Measurements from ENCODE around the gene C14orf180. TPM values are rescaled to one million over a fixed set of nuclear protein-coding genes. Genes with fewer than 3 reads are reported as not detected.

Gene C14orf180
- total RNA-seq, 4 donors from 2014 or later, result 0.13 to 1.5 (median 0.53) TPM

GRCh38 chr14:104536942-104537612 lies 42.5 kb upstream of the C14orf180 start:
- Histone ChIP-seq H3K27ac (no peak overlapping the region), H3K4me1 (no peaks in the 10 kb centered on the region), H3K27me3 (no peaks in the 10 kb centered on the region), H3K4me3 (replicated peaks in 1 of 3) (no peak overlapping the region), H3K36me3 (no peaks in the 10 kb centered on the region), H3K9me3 (no peaks in the 10 kb centered on the region)
- no peak for TF ChIP-seq CTCF (IDR thresholded peaks at IDR 0.05)
- TF ChIP-seq POLR2A (IDR thresholded peaks at IDR 0.05), result no peak
- peak in 1 of 2 donors; percentile 9 for DNase-seq
- 37 to 38% methylated on average over 8 of the region's 8 CpGs for WGBS, 2 donors
- intact Hi-C loops (cut with DNase I), result no loop called here

- intact Hi-C loops (cut with DNase I), result no loop called here
- no peak for TF ChIP-seq POLR2A (IDR thresholded peaks at IDR 0.05)
- TF ChIP-seq CTCF (IDR thresholded peaks at IDR 0.05), result no peak
- WGBS, 2 donors, result 46 to 59% methylated on average over 3 of the region's 3 CpGs
Observed at GRCh38 chr14:104537613-104537988, 42.0 kb upstream of the C14orf180 start.

GRCh38 chr14:104541905-104542465 lies 37.6 kb upstream of the C14orf180 start:
- Histone ChIP-seq H3K9me3 (no peaks in the 10 kb centered on the region), H3K36me3 (no peaks in the 10 kb centered on the region), H3K4me1 (no peaks in the 10 kb centered on the region), H3K27ac (no peak overlapping the region), H3K27me3 (no peaks in the 10 kb centered on the region), H3K4me3 (replicated peaks in 1 of 3) (no peak overlapping the region)
- intact Hi-C loops (cut with DNase I), result no loop called here
- DNase-seq, result no peak
- no peak for TF ChIP-seq CTCF (IDR thresholded peaks at IDR 0.05)
- TF ChIP-seq POLR2A (IDR thresholded peaks at IDR 0.05), result no peak
- WGBS, 2 donors, result 76 to 84% methylated on average over 11 of the region's 11 CpGs

More at GRCh38 chr14:104537613-104537988, 42.0 kb upstream of the C14orf180 start:
- DNase-seq, result no peak
- no peak overlapping the region for H3K4me3 ChIP-seq (replicated peaks in 1 of 3)
- H3K4me1 ChIP-seq, result no peaks in the 10 kb centered on the region
- no peaks in the 10 kb centered on the region for H3K27me3 ChIP-seq
- H3K9me3 ChIP-seq, result no peaks in the 10 kb centered on the region
- H3K27ac ChIP-seq, result no peak overlapping the region
- no peaks in the 10 kb centered on the region for H3K36me3 ChIP-seq

- TF ChIP-seq CTCF (IDR thresholded peaks at IDR 0.05) (no peak), POLR2A (IDR thresholded peaks at IDR 0.05) (no peak)
- intact Hi-C loops (cut with DNase I), result no loop called here
- 80 to 81% methylated on average over 16 of the region's 16 CpGs for WGBS, 2 donors
- no peak for DNase-seq
- H3K4me1 ChIP-seq, result no peaks in the 10 kb centered on the region
- no peaks in the 10 kb centered on the region for H3K36me3 ChIP-seq
- no peak overlapping the region for H3K4me3 ChIP-seq (replicated peaks in 1 of 3)
- no peaks in the 10 kb centered on the region for H3K9me3 ChIP-seq
- no peaks in the 10 kb centered on the region for H3K27me3 ChIP-seq
- H3K27ac ChIP-seq, result no peak overlapping the region
Observed at GRCh38 chr14:104542871-104543830, 36.4 kb upstream of the C14orf180 start.
